HG02571 (cell line): ENCODE data around the gene CHRNG.

Experiments
- ATAC-seq: cut with Tn5 transposase; IDR thresholded peaks from one replicate; pipeline ENCODE4 v1.9.1; 2021; ENCODE audit warnings: mild to moderate bottlenecking, moderate library complexity; ENCODE audit not compliant: unreplicated experiment

The CHRNG gene

DNA sequence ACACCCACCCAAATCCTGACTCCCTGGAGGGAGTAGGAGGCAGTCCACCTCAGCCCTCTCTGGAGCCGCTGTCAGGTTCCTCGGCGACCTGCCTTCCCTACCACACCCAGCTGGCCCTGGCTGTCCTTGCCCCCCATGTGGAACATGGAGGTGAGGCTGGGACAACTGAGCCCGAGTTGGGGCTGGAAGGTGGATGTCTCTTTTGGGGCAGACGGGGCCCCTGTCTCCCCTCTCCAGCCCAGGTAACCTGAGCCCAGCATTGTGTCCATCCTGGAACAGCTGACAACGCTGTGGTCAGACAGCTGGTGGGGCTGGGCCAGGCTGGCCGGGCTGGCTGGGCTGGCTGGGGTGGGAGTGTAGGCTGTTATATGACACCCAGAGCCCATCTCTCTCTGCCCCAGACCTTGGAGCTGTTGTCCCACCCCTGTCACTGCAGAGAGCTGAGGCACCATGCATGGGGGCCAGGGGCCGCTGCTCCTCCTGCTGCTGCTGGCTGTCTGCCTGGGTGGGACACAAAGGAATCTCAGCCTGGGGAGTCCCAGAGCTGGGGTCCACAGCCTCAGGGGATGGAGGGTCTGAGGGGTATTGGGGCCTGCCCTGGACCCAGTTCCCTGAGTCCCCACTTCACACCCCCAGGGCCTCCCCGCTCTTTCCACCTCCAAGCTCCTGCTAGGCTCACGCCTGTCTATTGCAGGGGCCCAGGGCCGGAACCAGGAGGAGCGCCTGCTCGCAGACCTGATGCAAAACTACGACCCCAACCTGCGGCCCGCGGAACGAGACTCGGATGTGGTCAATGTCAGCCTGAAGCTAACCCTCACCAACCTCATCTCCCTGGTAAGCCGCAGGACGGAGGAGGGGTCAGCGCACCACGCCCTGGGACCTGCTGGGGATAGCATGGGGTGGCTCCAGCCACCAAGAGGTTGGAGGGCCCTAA lies at the start of gene CHRNG:
Gene CHRNG (plus strand): TSS at position 395 of the 934 bp plus-strand sequence. CDS start 56 bp downstream, at position 451.
- no peak for ATAC-seq

GRCh38 chr2:232490221-232491138 lies 49.0 kb upstream of the CHRNG start:
- ATAC-seq = no peak

DNA sequence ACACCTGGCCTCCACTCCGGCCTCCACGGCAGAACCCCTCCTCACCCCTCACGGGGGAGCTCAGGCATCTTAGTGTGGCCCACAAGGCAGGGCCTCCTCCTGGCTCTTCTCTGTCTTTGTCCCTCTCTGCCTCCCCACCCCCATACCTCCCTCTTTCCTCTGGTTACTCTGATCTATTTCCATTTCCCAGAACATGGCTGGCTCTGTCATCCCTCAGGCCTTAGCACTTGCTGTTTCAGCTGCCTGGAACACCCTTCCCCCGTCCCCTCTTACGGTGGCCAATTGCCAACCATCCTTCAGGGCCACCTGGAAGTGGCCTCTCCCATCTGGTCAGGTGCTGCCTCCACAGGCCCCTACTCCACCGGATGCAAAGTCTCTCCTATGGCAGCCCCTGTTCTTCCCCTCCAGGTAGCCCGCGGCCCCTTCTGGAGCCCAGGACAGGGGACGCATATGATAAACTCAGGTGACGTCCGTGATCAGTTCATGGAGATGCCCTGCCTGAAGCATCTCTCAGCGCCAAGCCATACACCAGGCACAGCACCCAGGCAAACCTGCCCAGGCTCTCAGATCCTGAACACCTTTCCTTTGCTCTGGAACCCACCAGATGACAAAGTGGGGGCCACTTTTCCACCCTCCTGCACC lies 48.2 kb upstream of the CHRNG start:
- no peak for ATAC-seq

DNA sequence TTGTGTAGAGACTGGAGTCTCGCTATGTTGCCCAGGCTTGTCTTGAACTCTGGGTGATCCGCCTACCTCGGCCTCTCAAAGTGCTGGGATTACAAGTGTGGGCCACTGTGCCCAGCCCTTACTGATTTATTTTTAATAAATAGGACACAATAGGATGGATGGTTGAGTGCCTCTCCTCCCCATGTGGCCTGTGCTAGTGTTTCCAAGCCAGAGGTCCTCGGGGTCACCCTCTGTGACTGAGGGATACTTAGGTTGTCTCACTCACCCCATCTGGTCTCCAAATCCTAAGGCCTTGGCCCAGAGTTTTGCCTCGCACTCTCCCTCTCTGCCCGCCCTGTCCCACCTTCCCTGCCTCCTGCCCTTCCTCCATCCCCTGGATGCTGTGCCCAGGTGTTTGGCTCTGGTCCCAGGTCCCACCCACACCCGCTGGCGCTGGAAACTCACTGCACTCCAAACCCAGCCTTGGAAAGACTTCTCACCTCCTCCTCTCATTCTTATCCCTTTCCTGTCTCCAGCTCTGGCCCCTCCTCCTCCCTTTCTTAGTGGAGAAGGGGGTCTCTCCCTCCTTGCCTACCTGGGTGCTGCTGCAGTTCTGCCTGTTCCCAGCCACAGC lies 47.1 kb upstream of the CHRNG start:
- ATAC-seq = no peak

GRCh38 chr2:232492963-232493700 lies 46.4 kb upstream of the CHRNG start:
- no peak for ATAC-seq

DNA sequence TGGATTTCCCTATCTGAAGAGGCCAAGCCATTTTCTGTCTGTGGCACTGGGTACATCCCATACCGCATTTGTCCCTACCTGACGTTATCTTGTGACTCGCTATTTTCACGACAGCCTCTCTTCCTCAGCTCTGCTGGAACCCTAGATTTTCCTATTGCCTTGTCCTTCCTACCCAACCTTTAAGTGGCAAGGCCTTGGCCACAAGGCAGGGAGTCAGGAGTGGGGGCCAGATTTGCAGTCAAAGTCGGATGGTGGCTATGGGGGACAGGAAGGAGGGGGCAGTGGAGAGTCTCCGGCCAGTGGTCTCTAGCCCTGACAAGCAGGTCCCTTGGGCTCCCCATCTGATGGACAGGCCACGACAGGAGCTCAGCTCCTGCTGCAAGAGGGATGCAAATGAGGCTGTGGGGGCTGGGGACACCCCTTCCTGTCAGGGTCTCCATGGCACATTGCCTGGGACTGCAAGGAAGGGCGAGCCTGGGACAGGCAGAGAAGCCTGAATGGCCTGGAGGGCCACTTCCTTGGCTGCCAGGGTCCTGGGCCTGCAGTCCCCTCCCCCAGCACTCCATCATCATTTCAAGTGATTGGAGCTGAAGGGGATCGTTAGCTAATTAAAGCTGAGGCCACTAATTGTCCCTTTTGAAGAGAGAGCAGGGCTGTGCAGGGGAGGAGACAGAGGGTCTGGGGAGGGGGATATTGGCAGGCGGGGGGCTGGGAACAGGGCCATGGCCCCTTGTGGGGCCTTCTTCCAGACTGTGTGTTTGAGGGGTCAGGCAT lies 45.6 kb upstream of the CHRNG start:
- ATAC-seq = no peak

DNA sequence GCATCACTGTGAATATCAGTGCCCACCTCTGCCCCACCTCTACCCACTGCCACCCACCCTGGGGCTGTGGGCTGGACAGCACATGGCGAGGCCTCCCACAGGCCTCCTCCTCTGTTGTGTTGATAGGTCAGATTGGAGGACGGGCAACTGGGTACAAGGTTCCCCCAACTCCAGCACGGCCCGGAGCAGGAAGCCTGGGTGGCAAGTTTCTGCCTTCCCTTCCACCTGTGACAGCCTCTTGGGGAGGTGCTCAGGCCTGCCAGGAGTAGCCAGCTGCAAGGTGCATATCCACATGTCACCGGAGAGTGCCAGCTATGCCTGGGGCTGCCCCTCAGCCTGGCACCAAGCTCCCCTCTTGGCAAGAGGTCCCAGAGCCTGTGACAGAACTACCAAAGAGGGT lies 45.0 kb upstream of the CHRNG start:
- no peak for ATAC-seq

- ATAC-seq = no peak
These were observed 44.2 kb upstream of the CHRNG start for GRCh38 chr2:232495292-232495691.

DNA sequence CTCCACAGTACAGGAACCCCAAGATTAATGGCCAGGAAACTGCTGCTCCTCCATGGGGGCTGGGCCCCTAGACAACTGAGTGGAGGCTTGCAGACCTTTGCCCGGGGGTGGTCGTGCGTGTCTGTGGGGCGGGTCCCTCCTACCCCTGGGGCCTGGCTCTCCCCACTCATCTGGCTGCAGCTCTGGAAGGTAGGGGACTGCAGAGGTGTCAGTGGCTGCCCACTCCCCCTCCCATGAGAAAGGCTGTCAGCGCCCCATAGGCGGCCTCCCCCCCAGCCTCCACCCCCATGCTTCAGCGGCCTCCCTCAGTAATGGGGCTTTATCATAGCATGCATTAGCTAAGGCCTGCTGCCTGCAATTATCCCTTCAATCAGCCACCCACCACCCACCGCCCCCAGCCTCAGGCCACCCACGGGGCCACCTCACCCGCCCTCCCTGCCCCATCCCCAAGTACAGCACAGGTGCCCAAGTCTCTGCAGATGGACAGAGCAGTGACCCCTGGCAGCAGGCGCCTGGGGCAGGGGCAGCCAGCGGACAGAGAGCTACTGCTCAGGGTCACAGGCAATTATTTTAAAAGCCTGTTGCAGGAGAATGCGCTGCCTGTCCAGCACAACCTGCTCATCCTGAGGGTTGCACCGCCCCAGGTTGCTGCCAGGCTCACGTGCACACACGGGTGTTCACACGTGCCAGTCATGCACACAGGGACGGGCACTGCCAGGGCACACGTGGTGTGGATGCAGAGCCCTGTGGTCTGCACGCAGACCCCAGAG lies 42.8 kb upstream of the CHRNG start:
- no peak for ATAC-seq

DNA sequence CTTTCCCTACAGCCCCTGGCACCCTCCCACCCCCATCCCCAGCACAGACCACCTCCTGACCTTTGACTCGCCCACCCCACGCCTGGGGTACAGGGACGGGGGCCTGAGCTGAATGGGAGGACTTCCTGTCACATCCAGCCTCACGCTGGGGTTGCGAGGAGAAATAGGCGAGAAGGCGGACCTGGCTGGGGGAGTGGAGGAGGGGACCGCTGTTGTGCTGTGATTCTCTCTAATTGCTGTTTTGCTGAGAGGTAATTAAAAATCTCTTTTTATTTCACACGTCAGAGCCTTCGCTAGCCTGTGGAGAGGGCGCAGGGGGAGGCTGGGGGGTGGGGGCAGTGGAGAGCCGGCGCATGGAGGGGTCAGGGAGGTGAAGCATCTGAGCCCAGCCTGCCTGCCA lies 42.1 kb upstream of the CHRNG start:
- no peak for ATAC-seq

DNA sequence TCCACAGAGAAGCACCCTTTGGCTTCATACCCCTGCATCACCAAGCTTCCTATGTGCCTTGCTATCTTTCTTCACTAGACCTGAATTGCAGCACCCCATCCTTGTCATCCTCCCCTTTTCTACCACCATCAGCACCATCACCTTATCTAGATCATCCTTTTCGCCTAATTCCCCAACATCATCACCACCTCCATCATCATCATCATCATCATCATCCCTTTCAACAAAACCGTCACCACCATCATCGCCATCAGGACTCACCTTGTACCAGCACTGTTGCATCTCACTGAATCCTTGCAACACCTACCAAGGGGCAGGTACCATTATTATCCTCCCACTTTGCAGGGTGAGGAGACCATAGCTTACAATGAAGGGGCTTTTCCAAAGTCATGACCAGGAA lies 41.0 kb upstream of the CHRNG start:
- ATAC-seq = no peak

DNA sequence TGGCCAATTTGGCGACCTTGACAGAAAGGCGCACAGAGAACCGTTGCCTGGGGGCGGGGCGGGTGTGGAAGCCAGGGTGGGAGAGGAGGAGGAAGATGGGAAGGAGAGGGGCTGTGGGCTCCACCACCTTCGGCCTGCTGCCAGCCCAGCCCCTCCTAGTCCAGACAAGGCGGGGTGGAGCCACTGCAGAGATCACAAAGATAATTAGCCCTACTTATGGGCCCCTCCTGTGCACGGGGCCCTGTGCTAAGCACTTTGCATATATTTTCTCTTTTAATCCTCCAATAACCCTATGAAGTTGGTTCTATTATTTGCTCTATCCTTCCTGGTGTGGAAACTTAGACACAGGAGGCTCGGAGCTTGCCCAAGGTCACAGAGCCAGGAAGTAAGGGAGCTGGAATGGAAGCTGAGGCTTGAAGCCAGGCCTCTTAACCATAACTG lies 38.1 kb upstream of the CHRNG start:
- no peak for ATAC-seq

DNA sequence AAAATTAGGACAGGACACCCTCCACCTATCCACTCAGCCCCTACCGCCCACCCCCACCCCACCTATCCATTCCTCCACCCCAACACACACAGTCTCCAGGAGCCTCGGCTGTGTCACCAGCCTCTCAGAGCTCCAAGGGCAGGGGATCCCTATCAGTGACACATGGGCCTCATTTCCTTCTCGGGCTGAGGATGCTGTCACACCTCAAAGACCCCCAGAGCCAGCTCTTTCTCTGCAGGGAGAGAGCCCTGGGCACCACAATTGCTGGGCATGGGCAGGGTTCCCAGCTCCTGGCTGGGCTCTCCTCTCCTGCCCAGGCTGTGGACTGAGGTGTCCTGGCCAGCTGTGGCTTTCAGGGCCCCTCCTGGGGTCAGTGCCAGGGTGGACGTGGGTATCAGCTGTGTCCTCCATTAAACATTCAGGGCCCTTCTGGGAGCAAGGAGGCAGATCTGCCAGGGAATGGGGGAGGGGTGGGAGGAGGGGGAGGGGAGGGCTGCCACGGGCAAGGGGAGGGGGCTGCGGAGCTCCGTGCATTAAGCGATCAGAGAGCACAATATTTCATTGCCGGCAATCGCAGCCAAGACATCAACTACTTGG lies 37.6 kb upstream of the CHRNG start:
- ATAC-seq = no peak

- no peak for ATAC-seq
These were observed 37.0 kb upstream of the CHRNG start for GRCh38 chr2:232502511-232502910.

GRCh38 chr2:232502911-232503808 lies 36.3 kb upstream of the CHRNG start:
- ATAC-seq = no peak

DNA sequence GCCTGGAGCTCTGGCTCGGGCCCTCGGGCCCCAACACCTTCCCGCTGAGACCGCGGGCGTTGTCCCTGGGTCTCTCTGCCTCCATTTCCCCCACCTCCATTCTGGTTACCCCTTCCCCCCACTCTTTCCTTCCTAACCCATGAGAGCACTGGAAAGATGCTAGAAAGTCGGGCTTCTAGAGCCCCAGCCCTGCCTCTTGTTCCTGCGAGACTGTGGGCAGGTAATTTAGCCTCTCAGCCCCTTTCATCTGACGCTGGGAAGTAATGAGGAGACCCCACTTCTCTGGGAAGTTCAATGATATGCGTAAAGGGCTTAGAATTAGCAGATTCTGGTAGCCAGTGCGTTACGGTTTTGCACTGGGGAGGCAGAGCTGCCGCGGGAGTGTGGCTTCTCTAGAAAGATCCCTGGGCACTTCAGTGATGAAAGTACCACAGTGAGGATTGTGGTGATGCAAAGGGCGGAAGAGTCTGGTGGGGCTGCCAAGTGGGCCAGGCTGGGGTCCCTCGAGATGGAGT lies 35.6 kb upstream of the CHRNG start:
- ATAC-seq = no peak

DNA sequence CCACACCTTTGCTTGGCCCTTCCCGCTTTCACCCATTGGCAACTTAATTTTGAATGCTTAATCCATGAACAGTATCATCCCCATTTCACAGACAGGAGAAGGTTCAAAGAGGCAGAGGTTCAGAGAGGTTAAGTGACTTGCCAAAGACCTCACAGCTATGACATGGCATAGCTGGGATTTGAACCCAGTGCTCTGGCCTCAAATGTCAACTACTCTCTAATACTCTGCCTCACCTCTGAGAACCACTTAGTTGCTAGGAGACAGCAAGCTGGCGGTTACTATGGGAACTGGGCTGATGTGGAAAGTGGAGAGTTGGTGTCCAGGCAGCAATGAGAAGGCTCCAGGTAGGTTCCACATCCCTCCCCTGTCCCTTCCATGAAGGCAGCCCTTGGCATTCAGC lies 35.1 kb upstream of the CHRNG start:
- no peak for ATAC-seq
